Stimulated activated CD8-positive, alpha-beta memory T cell treated with anti-CD3 and anti-CD28 coated beads, Interleukin-15, amount 100 ng/mL, for 1 hour (primary cell): ENCODE data around the gene C5orf15.

ENCODE experiments used
- DNase-seq: peaks from one replicate; pipeline ENCODE4 v3.0.0-alpha.2; 2020; ENCODE audit warnings: low read depth

The C5orf15 gene

DNA sequence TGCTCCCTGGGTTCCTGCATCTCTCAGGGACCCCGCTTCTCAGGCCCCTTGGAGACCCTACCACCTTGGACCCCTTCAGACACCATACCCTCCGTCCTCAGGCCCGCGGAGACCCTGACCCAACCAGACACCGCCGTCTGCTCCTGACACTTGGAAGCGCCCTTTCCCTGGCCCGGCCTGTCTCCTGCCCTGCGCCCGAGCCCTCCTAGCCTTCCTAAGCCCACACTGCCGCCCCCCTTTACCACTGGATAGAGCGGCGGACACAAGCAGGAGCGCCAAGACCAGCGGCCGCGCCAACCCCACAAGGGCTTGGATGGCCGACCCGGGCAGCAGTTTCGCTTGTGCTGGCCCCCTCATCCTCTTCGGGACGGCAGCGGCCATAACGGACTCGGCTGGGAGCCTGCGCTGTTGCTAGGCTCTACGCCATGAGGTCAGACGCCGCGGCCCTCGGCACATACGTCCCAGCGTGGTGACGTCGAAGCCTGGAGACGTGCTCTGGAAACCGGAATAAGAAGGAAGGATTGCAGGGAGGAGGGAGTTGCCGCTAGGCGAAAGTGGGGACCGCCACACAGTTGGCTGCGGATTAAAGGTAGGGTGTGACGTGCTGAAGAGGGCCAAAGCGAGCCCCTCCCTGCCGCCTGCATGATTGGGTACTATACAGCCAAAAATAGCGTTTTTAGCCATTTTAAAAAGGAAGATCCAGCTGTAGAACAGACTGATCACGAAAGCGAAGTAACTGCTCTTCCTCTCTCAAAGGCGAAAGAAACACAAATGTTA lies at the start of gene C5orf15:
C5orf15 (minus strand) TSS at position 422 of the 777 bp plus-strand sequence; CDS start at position 381, 41 bp downstream.
- peak; percentile 81 for DNase-seq

DNA sequence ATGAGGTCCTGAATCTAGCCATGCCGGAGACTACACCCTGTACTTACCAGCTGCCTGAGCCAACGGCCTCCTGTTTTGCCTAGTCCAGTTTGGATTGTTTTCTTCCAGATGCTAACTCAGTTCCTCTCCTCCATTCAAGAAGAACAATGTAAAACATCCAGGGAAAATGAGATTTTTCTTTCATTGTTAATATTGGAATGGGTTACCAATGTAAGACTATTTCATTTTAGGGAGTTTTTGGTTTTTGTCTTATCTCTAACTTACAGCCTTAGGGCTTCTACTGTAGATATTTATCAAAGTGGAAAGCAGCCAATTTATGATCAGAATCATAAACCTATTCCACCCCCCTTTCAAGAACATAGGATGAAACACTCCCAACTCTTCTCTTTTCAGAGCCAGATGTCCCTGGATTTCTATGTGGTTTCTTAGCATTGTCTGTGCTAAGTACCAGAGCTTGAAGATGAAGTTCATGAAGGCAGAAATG lies 39.9 kb upstream of the C5orf15 start:
- DNase-seq, result no peak

DNA sequence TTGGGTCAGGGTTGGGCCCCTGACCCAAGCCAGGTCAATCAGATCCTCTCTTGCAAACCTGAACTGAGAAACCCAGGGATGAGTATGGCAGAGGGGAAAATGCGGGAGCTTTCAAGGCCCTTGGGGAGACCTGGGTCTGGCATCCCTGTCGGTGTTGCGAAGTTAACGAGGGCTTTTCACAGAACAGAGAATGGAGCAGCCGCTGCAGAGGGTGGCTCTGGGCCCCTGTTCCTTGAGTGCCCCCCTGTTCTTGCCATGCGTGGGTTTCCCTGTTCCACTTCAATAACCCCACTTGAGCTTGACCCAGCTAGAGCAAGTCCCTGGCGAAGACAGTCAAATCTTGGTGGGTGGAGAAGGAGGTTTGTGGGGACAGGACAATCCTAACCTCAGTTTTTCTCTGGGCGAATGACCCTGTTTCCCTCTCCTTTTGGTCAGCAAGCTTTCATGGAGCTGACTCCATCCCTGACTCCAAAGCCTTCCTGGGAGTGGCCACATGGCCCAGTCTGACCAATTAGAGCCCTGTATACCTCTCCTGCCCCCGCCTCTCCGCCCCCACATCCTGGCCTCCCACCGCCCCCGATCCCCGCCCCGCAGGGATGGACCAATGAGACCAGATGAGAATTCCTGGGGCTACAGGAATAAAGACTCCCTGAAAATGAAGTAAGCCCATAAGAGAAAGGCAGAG lies 39.3 kb upstream of the C5orf15 start:
- DNase-seq, result no peak

DNA sequence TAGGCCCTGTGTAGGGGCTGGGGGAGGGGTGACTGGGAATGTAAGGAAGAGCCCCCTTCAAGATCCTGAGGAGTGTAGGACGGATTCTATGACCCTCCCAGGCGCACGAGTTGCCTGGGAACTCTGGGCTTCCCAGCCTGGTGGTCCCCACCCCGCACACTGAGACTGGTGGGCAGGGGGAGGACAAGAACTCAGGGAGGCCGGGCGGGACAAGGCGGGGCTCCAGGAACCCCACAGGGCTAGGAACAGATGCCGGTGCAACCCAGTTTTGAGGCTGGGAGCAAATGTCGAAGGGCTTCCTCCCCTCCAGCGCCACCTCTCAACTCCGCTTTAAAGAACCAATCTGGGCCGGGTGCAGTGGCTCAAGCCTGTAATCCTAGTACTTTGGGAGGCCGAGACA lies 37.7 kb upstream of the C5orf15 start:
- no peak for DNase-seq

DNA sequence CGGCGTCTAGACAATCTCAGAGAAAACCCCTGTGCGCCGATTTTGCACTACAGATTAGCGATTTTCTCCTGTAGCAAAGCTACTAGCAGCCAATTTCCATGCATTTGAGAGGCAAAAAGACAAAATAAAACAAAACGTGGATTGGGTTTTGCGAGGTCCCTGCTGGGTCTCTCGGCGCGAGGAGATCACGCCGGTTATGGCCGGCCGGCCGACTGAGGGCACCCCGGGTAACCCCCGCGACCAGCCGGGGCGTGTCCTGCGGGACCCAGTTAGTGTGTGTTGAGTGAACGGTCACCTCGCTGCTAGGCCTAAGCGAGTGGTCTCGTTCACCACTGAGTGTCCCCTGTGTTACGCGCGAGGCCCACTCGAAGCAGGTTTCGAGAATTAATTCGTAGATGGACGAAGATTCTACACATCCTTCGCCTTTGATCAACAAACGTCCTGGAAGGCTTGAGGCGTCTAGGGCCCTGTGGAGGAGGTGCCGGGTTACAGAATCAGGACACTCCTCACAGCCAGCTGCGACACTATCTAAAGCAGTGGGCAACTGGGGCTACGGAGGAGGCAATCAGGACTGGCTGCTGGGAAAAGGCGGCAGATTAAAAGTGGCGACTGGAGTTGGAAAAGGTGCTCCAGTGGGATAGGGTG lies 37.1 kb upstream of the C5orf15 start:
- no peak for DNase-seq

DNA sequence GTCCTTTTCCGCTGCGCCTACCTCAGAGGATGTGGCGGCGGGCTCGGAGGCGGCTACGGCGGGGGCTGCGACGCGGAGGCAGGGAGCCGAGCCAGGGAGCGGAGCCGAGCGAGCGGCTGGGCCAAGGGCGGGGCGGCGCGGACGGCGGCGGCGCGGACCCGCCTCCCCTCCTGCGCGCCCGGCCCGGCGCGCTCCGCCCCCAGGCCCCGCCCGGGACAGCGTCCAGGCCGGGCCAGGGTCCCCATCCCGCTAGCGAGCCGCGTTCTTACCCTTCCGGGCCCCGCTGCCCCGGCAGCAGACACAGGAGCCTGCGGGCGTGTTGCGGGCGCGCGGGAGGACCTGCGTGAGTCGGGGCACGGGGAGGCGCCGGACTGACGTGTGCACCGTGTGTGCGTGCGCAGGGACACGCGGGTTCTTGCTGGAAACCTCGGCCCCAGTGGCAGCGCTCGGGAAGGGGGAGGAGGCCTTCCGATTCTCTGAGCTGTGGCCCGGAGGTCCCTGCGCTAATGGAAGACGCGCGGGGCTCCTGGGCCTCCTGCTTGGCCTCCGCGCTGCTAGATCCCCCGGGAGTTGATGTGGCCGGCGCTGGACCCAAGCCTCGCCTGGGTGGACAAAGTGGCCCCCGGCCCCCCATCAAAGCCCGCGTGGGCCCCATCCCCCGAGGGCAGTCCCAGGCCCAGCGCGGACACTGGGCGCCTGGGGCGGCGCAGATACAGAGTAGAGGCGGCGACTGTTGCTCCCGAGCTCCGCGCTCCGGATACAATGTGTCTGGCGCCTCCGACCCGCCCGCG lies 36.4 kb upstream of the C5orf15 start, which contains the start of gene VDAC1:
VDAC1 (minus strand) TSS at position 350 of the 791 bp plus-strand sequence. CDS start 11,963 bp downstream, outside the sequence.
- DNase-seq, result peak; percentile 49

DNA sequence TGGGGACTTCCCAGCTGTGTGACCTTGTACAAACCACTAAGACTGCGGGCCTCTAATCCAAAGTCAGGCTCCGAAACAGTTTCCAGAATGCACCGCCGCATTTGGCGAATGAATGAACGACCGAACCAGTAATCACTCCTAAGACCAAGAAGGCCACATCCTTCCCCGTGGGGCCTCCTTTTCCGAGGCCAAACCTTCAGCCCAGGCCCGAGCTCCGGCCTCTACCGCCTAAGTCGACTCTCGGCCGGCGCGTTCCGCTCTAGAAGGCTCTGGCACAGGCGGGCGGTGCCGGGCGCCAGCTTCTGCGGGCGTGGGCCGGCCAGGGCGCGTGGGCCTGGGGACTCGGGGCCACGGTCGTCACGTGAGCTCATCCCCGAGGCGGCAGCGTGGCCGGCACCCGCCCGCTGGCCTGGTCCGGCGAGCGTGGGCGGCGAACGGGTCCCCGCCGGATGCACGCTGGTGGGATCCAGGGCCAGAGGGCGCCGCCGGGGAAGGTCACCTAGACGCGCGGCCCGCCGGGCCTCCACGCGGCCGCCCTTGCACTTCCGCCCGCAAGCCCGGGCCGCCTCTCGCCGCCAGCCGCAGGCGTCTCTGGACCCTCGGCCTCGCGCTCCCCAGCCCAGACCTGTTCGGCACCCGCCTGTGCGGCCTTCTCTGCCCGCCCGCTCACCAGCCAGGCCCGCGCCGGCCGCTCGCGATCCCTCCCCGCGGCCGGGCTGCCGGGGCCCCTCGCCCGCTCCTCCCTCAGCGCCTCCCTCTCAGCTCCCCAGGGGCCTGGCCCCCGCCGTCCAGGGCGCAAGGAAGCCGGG lies 35.6 kb upstream of the C5orf15 start:
- no peak for DNase-seq

DNA sequence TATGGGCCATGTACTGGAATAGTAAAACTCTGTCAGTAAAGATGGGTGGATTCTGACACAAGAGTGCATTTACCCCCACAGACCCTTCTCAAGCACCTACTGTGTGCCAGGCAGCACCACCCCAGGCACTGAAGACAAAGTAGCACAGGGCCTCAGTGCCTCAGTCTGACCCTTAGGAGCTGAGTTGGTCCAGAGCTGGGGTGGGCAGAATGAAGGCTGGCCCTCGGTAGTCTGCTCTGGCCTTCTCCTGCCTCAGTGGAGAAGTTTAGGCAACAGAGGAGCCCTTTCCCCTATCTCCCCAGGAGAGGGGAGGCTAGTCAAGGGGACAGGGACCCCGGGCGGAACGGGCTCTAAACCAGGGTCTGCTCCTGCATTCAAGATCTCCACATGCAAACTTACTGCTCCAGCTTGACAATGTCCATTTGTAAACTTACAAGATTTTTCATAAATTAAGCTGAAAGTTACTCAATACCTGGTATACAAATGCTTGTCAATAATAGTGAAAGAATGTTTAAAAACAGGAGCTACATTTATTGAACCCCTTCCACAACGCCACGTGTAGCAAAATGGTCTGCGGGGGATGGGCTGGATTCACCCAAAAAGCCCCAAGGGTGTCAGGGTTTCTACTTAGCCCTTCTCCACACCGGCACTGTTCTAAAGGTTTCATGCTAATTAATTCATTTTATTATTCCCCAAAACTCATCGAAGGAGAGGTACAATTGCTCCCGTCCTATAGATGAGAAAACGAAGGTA lies 34.8 kb upstream of the C5orf15 start:
- no peak for DNase-seq

DNA sequence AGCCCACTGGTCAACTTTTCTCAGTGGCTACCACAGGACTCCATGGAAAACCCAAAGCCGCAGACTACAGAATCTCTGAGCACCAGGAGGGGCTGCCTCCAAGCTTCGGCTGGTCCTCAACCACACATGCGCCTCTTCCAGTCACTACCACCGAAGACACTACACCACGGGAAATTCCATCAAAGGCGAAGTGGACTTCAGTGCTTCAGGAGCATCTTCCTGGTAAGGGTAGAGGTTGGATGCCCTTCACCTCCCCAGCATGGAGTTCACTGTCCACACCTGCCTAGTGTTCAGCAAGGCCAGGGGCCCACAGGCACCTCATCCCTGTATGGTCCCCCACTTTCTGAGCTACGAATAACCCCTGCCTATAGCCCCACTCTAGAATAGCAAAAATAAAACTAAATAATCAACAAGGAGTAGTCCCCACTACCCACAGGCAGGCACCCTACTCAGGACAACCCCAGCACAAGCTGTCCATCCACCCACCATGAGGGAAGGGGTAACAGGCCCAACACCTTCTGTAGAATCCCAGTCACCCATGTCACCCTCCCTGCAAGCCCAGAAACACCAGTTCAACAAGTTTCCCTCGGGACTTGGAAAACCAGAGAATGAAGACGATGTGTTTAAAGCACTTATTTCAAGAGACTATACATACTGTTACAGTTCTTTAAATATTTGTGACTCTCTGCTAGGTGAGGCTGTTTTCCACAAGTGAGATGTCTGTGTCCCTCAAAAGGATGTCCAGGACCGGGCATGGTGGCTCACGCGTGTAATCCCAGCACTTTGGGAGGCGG lies 33.7 kb upstream of the C5orf15 start:
- DNase-seq, result no peak

DNA sequence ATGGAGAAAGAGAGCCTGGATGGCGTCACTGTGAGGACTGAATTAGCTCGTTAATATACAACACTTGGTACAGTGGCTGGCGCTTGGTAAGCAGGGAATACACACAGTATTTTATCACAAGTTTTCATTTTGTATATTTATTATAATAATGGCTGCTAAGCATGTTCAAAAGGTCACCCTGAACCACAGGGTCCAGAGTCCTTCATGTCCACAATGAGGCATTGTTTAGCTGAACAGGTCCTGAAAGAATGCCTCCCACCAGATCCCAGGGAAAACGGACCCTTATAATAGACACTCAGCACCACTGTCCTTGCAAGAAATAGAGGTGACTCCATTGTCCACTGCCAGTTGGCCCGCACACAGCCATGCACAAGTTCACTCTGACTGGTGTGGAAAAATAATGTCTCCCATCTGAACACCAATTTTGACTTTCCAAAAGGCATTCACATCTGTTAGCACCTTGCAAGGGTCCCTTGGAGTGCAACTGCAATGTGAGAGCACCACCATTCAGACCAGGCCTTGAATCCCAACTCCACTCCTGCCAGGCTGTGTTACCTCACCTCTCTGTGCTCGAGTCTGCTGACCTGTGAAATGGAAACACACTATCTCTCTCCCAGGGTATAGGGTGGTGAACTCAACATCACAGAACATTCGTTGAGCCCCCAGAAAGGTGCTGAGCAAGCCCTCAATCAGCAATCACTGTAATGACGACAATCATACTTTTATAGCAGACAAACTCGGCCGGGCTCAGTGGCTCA lies 32.5 kb upstream of the C5orf15 start:
- DNase-seq, result no peak

DNA sequence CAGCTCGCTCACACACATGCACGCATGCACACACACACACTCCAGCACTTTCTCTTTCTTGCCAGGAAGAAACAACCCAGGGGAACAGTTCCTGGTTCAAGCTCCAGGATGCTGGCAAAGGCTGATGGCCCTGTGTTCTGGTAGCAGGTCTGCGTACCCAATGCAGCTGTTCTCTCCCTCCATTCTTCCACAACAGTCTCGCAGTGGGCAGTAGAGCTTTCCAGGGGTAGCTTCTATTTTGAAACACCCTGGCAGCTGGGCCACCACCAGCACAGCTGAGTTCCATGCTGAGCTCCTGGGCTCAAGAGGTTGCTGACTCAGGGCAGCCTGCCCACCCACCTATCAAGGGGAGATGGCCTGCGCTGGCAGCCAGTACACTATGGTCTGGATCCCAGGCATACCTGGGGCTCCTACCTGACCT lies 31.7 kb upstream of the C5orf15 start:
- DNase-seq, result no peak

DNA sequence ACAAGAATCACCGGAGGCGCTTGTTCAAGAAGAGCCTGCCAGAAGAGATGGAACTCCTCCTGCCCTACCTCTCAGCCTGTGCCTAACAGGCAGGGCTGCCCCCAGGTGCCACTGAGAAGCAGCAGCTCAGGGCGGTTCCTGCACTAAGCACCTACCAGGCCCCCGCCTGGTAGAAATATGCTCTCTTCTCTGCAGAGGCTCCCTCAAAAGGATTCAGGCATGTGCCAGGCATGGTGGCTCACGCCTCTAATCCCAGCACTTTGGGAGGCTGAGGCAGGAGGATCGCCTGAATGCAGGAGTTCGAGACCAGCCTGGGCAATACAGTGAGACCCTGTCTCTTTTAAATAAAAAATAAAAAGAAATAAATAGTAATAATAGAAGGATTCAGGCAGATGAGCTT lies 30.4 kb upstream of the C5orf15 start:
- DNase-seq, result no peak

DNA sequence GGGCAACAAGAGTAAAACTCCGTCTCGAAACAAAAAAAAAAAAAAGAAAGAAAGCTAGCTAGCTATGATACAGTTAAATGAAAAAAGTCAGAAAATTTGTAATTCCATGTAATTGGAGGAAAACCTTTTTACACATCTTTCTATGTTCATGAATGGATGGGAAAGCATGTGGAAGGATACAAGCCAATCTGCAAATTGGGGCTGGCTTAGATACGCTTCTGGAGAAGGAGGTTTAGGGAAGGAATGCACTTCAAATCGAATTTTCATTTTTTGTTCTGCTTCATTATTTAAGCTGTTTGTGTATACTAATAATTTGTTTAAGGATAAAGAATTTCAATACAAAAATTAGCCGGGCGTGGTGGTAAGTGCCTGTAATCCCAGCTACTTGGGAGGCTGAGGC lies 29.6 kb upstream of the C5orf15 start:
- DNase-seq, result no peak

DNA sequence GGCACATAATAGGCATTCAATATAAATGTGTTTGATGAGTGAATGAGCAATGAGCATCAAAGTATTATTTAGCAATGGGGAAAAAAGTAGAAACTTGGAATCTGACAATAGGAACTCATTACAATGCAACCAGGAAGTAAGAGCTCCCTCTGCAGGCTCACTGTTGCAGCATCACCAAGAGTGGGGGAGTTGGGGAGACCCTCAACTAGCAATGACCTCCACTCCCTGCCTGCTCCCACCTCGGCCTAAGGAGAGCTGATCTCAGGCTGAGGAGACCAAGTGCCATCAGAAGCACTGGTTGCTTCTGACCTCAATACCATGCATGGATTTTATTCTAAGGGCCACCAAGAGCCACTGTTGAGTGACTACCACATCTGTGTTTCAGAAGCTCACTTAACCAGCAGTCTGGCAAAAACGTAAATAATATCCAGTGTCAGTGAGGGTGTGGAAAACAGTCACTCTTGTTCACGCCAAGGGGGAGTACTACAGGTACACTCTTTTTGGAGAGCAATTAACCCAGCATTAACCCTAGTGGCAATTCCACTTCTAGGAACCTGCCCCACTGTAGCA lies 28.3 kb upstream of the C5orf15 start:
- no peak for DNase-seq

DNA sequence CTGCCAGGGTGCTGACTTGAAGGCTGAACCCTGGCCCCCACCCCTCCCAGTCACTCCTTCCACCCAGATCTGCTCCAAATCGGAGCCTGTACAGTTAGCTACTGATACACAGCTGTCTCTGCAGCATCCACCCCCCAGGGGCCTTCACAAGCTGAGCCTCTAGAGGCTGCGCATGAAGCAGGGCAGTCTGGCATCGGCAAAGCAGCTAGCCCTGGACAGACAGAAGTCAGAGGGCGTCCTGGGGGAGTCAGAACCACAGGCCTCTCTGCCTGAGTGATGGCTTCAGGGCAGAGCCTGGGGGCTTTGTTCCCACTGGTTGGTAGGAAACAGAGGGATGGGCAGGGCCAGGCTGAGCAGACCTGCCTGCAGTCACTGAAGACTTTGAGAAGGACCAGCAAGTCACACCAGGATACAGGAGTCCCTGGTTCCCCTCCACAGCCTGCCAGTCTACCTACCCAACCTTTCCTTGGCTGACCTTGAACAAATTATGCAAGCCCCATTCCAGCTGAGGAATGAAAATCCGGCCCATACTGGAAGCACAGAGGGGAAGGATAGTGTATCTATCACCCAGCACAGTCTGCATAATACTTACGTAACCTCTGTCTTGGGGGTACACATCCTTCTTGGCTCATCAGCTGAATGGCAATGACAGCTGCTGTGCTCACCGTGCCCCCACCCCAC lies 27.6 kb upstream of the C5orf15 start:
- DNase-seq, result no peak

DNA sequence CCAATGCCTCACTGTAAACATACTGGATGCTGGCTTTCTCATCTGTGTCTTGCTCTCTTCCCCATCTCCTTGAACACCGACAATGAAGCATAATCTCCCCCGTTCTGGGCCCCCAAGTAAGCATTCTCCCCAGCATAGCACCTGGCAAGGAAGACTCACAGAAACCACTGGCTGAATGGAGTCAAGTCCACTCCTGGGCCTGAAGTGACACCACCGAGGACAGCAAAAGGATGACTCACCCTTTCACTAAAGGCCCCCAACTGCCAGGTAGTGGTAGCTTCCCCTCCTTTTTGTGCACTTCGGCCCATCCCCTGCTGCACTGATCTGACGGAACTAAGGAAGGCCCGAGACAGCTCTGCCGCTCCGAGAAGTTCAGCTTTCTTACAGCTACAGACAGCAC lies 26.9 kb upstream of the C5orf15 start:
- DNase-seq, result no peak

DNA sequence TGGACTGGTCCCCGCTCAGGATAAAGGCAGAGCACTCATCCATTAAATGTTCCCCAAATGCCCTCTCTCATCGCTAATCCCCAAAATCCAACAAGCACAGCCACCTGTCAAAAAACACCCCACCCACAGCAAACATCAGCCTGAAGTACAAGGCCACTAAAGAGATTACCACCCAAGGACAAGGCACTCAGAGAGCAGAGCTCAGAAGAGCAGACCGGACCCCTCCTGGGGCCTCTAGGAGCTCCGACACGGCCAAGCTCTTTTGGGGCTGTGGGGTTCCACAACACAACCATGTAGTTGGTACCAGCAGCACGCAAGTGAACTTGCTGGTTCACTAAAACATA lies 26.5 kb upstream of the C5orf15 start:
- DNase-seq, result no peak
